ENCODE measurements around the gene SLC27A5.

- no peak for TF ChIP-seq EZH2phosphoT487 (IDR thresholded peaks at IDR 0.05; ENCODE audit: insufficient read depth, low read depth)
- TF ChIP-seq EZH2 (IDR thresholded peaks at IDR 0.05; ENCODE audit: insufficient read depth, poor library complexity, severe bottlenecking), result no peak
These were observed 13.3 kb downstream of the SLC27A5 start for GRCh38 chr19:58498316-58499020.

All from GM23248 (cell line).